Measurements from ENCODE around the gene HSPG2. TPM values are rescaled to one million over a fixed set of nuclear protein-coding genes. Genes with fewer than 3 reads are reported as not detected.
A peak's percentile ranks its signal among the peaks of the same experiment; 100 is the strongest.
"Not testable (repeated sequence)": the region's sequence is repeated elsewhere in the genome, so short reads cannot be mapped to it uniquely, and the experiment has no call there.

The HSPG2 gene
- total RNA-seq, 6 experiments from 2014 or later = 275 to 430 (median 297) TPM

- H3K36me3 Mint-ChIP-seq (ENCODE audit: low read depth) = peaks cover 25% of the 10 kb centered on the region
- no peaks in the 10 kb centered on the region for H3K9me3 Mint-ChIP-seq
- TF ChIP-seq CTCF (IDR thresholded peaks at IDR 0.05) = no peak
- H3K4me3 Mint-ChIP-seq = no peak overlapping the region
- H3K27ac Mint-ChIP-seq = peak overlapping the region; percentile 85
- H3K4me1 Mint-ChIP-seq (ENCODE audit: low read depth) = peaks cover 77% of the 10 kb centered on the region
- no peaks in the 10 kb centered on the region; the same call in 1 of the 2 replicates for H3K27me3 Mint-ChIP-seq (ENCODE audit: insufficient read depth)
- DNase-seq = no peak
Measured at GRCh38 chr1:21909286-21909759, 27.8 kb downstream of the HSPG2 start.

- H3K4me1 Mint-ChIP-seq (ENCODE audit: low read depth) = peaks cover 73% of the 10 kb centered on the region
- not testable (repeated sequence) for H3K9me3 Mint-ChIP-seq; DNase-seq; H3K27me3 Mint-ChIP-seq (ENCODE audit: insufficient read depth); H3K4me3 Mint-ChIP-seq
- H3K36me3 Mint-ChIP-seq (ENCODE audit: low read depth) = peaks cover 21% of the 10 kb centered on the region
- H3K27ac Mint-ChIP-seq = peak overlapping the region; percentile 85; the same call in 1 of the 2 replicates
Measured at GRCh38 chr1:21907737-21908534, 29.2 kb downstream of the HSPG2 start.

GRCh38 chr1:21907079-21907418 lies 30.1 kb downstream of the HSPG2 start:
- Mint-ChIP-seq H3K27me3 (ENCODE audit: insufficient read depth) (no peaks in the 10 kb centered on the region; the same call in 1 of the 2 replicates), H3K4me1 (ENCODE audit: low read depth) (peaks cover 73% of the 10 kb centered on the region), H3K27ac (no peak overlapping the region), H3K36me3 (ENCODE audit: low read depth) (peaks cover 21% of the 10 kb centered on the region), H3K4me3 (no peak overlapping the region), H3K9me3 (no peaks in the 10 kb centered on the region)
- TF ChIP-seq CTCF (IDR thresholded peaks at IDR 0.05) = no peak
- DNase-seq = no peak

GRCh38 chr1:21906173-21907078 lies 30.7 kb downstream of the HSPG2 start:
- peaks cover 73% of the 10 kb centered on the region for H3K4me1 Mint-ChIP-seq (ENCODE audit: low read depth)
- H3K4me3 Mint-ChIP-seq = no peak overlapping the region
- H3K27ac Mint-ChIP-seq = peak overlapping the region; percentile 85
- no peaks in the 10 kb centered on the region; the same call in none of the 2 replicates for H3K27me3 Mint-ChIP-seq (ENCODE audit: insufficient read depth)
- H3K36me3 Mint-ChIP-seq (ENCODE audit: low read depth) = peaks cover 21% of the 10 kb centered on the region
- DNase-seq = no peak
- no peak for TF ChIP-seq CTCF (IDR thresholded peaks at IDR 0.05)
- no peaks in the 10 kb centered on the region for H3K9me3 Mint-ChIP-seq

GRCh38 chr1:21904704-21905520 lies 32.2 kb downstream of the HSPG2 start:
- H3K27ac Mint-ChIP-seq = peak overlapping the region; percentile 84
- peaks cover 2% of the 10 kb centered on the region; the same call in 1 of the 2 replicates for H3K27me3 Mint-ChIP-seq (ENCODE audit: insufficient read depth)
- peaks cover 74% of the 10 kb centered on the region for H3K4me1 Mint-ChIP-seq (ENCODE audit: low read depth)
- no peaks in the 10 kb centered on the region for H3K9me3 Mint-ChIP-seq
- no peak for TF ChIP-seq CTCF (IDR thresholded peaks at IDR 0.05)
- peak; percentile 76 for DNase-seq
- peaks cover 16% of the 10 kb centered on the region for H3K36me3 Mint-ChIP-seq (ENCODE audit: low read depth)
- H3K4me3 Mint-ChIP-seq = peak overlapping the region; percentile 35; the same call in 1 of the 2 replicates

All from HFFc6 (cell line).